H9 (cell line): Measurements from ENCODE around the gene TBX15. TPM values are rescaled to one million over a fixed set of nuclear protein-coding genes. Genes with fewer than 3 reads are reported as not detected.

Source experiments
- DNase-seq: peaks from one replicate; pipeline ENCODE4 v3.0.0-alpha.2; 2017
- H2AFZ ChIP-seq: one replicate; pipeline ENCODE4 v1.6.1; 2013; ENCODE audit warnings: mild to moderate bottlenecking, low read length, control low read depth, moderate library complexity
- H2AK5ac ChIP-seq: 2 replicates; pipeline ENCODE4 v1.6.1; 2013; ENCODE audit warnings: low read length, control low read depth, mixed read lengths; ENCODE audit not compliant: insufficient read length
- H2BK120ac ChIP-seq: one replicate; pipeline ENCODE4 v1.6.1; 2013; ENCODE audit warnings: low read depth, mild to moderate bottlenecking, low read length, control low read depth, inconsistent platforms; ENCODE audit not compliant: poor library complexity, severe bottlenecking
- H2BK12ac ChIP-seq: 2 replicates; pipeline ENCODE4 v1.6.1; 2013; ENCODE audit warnings: low read length, control low read depth, mixed read lengths, low read depth; ENCODE audit not compliant: insufficient read length
- H2BK15ac ChIP-seq: 2 replicates; pipeline ENCODE4 v1.6.1; 2013; ENCODE audit warnings: low read depth, low read length, control low read depth
- H2BK20ac ChIP-seq: one replicate; pipeline ENCODE4 v1.6.1; 2013; ENCODE audit warnings: low read depth, mild to moderate bottlenecking, low read length, control low read depth, inconsistent platforms; ENCODE audit not compliant: poor library complexity, severe bottlenecking
- H2BK5ac ChIP-seq: 2 replicates; pipeline ENCODE4 v1.6.1; 2013; ENCODE audit warnings: low read length, control low read depth, mixed read lengths; ENCODE audit not compliant: insufficient read length
- H3K14ac ChIP-seq: 2 replicates; pipeline ENCODE4 v1.6.1; 2013; ENCODE audit warnings: low read length, control low read depth; ENCODE audit not compliant: insufficient read depth
- H3K18ac ChIP-seq: 2 replicates; pipeline ENCODE4 v1.6.1; 2013; ENCODE audit warnings: low read depth, mild to moderate bottlenecking, mixed read lengths, low read length, control low read depth; ENCODE audit not compliant: insufficient read length
- H3K23ac ChIP-seq: 2 replicates; pipeline ENCODE4 v1.6.1; 2013; ENCODE audit warnings: low read length, control low read depth, mixed read lengths, low read depth; ENCODE audit not compliant: insufficient read length
- H3K23me2 ChIP-seq: 2 replicates; pipeline ENCODE4 v1.6.1; 2013; ENCODE audit warnings: low read depth, mild to moderate bottlenecking, mixed read lengths, low read length, control low read depth; ENCODE audit not compliant: insufficient read length, poor library complexity, severe bottlenecking
- H3K27ac ChIP-seq: 2 replicates; pipeline ENCODE4 v1.5.1; 2013; ENCODE audit warnings: low read length, control low read depth, mixed read lengths, low read depth; ENCODE audit not compliant: insufficient read length
- H3K27me3 ChIP-seq: 2 replicates; pipeline ENCODE4 v1.6.1; 2013; ENCODE audit warnings: low read length, control low read depth, inconsistent platforms; ENCODE audit not compliant: insufficient read depth
- H3K4ac ChIP-seq: 2 replicates; pipeline ENCODE4 v1.6.1; 2013; ENCODE audit warnings: low read depth, mild to moderate bottlenecking, control low read depth, inconsistent platforms, low read length, moderate library complexity
- H3K4me1 ChIP-seq: 2 replicates; pipeline ENCODE4 v1.6.1; 2013; ENCODE audit warnings: low read length, control low read depth, inconsistent platforms; ENCODE audit not compliant: insufficient read depth
- H3K4me2 ChIP-seq: 2 replicates; pipeline ENCODE4 v1.6.1; 2013; ENCODE audit warnings: low read length, control low read depth, mixed read lengths; ENCODE audit not compliant: insufficient read length, insufficient read depth
- H3K56ac ChIP-seq: 2 replicates; pipeline ENCODE4 v1.6.1; 2013; ENCODE audit warnings: low read depth, mild to moderate bottlenecking, mixed read lengths, low read length, control low read depth; ENCODE audit not compliant: insufficient read length
- H3K79me1 ChIP-seq: 2 replicates; pipeline ENCODE4 v1.6.1; 2013; ENCODE audit warnings: low read depth, mild to moderate bottlenecking, moderate library complexity, low read length, control low read depth, inconsistent platforms; ENCODE audit not compliant: insufficient read depth, poor library complexity, severe bottlenecking
- H3K79me2 ChIP-seq: 2 replicates; pipeline ENCODE4 v1.6.1; 2013; ENCODE audit warnings: low read length, control low read depth, inconsistent platforms; ENCODE audit not compliant: insufficient read depth
- H3K9ac ChIP-seq: 2 replicates; pipeline ENCODE4 v1.6.1; 2013; ENCODE audit warnings: low read length, control low read depth, mixed read lengths; ENCODE audit not compliant: insufficient read length; ENCODE audit errors: extremely low read depth
- H3K9me3 ChIP-seq: one replicate; pipeline ENCODE4 v1.6.1; 2013; ENCODE audit warnings: low read depth, low read length, inconsistent platforms; ENCODE audit not compliant: control insufficient read depth
- H3T11ph ChIP-seq: one replicate; pipeline ENCODE4 v1.6.1; 2013; ENCODE audit warnings: mild to moderate bottlenecking, low read length, control low read depth, inconsistent platforms
- H4K20me1 ChIP-seq: one replicate; pipeline ENCODE4 v1.6.1; 2013; ENCODE audit not compliant: control insufficient read depth, insufficient read length, insufficient read depth
- H4K5ac ChIP-seq: 2 replicates; pipeline ENCODE4 v1.6.1; 2013; ENCODE audit warnings: low read depth, mild to moderate bottlenecking, mixed read lengths, low read length, control low read depth; ENCODE audit not compliant: insufficient read length
- H4K8ac ChIP-seq: replicated peaks from 2 replicates; pipeline ENCODE4 v1.6.1; 2013; ENCODE audit warnings: low read length, control low read depth, mixed read lengths, low read depth; ENCODE audit not compliant: insufficient read length
- H4K91ac ChIP-seq: 2 replicates; pipeline ENCODE4 v1.6.1; 2013; ENCODE audit warnings: low read depth, mild to moderate bottlenecking, moderate library complexity, mixed read lengths, low read length, control low read depth; ENCODE audit not compliant: insufficient read length
- H3K27ac Mint-ChIP-seq, 3 experiments: 2 replicates in 2 of 3; 3 replicates in 1 of 3; pipeline ENCODE4 v1.8.0; 2020 to 2021; ENCODE audit warnings: mixed read lengths in 3 of 3, mild to moderate bottlenecking in 1 of 3, moderate library complexity in 1 of 3
- H3K27me3 Mint-ChIP-seq: 2 replicates; pipeline ENCODE4 v1.8.0; 2021; ENCODE audit warnings: low read depth, mild to moderate bottlenecking, moderate library complexity, mixed read lengths
- H3K36me3 Mint-ChIP-seq, 3 experiments: 2 replicates in 2 of 3; 3 replicates in 1 of 3; pipeline ENCODE4 v1.8.0; 2020 to 2021; ENCODE audit warnings: low read depth in 3 of 3, mixed read lengths in 3 of 3; ENCODE audit not compliant: insufficient read depth in 1 of 3
- H3K4me1 Mint-ChIP-seq, 2 experiments: 2 replicates each; pipeline ENCODE4 v1.8.0; 2020; ENCODE audit warnings: mixed read lengths in 2 of 2
- H3K4me3 Mint-ChIP-seq, 2 experiments: 2 replicates in 1 of 2; 3 replicates in 1 of 2; pipeline ENCODE4 v1.8.0; 2020 to 2021; ENCODE audit warnings: mild to moderate bottlenecking in 2 of 2, mixed read lengths in 2 of 2, moderate library complexity in 1 of 2
- H3K9me3 Mint-ChIP-seq, 2 experiments: 2 replicates in 1 of 2; 3 replicates in 1 of 2; pipeline ENCODE4 v1.8.0; 2020; ENCODE audit warnings: mild to moderate bottlenecking in 2 of 2, mixed read lengths in 2 of 2, moderate library complexity in 1 of 2
- WGBS: extraction: QIAGEN DNeasy Blood & Tissue Kit; methylation state at CpG from one replicate; pipeline ENCODE4 v1.1.7; 2013; ENCODE audit warnings: missing lambda C conversion rate, low lambda C conversion rate, mixed read lengths; ENCODE audit not compliant: insufficient read length; ENCODE audit errors: extremely low coverage; 5-methylcytosine and 5-hydroxymethylcytosine counted together
- total RNA-seq: library from RNA; stranded (reverse); gene quantifications from 2 replicates; pipeline ENCODE4 v1.2.1, GENCODE V29; 2021
- TF ChIP-seq, protein P1 (sequence below): fragments of 200-600 bp; sonication (generic); conservative IDR thresholded peaks from 3 replicates; pipeline ENCODE4 v1.8.0; 2021; ENCODE audit warnings: antibody characterized with exemption, mild to moderate bottlenecking

The TBX15 gene
- total RNA-seq, 1 experiment from 2014 or later: 0.07 TPM

DNA sequence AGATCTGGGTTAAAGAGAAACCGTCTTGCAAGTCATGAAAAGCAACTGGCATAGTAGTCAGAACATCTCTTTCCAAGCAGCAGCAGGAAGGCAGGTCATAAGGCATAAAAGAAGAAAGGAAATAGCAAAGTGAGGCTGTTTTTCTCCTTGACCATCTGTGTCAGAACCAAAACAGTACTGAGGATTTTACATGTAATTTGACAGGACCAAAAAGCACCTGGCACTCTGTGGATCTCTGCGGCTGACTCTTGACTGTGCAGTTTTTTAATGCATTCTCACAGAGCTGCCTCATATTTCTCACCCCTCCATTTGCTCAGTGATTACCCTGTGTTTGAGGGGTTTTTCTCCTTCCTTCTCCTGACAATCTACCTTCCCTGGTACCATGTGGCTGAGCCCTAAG, 17.7 kb downstream of the TBX15 start:
- H3K9me3 ChIP-seq: no peaks in the 10 kb centered on the region
- H3K4me2 ChIP-seq: no peak overlapping the region
- no peak overlapping the region for H4K91ac ChIP-seq
- H4K8ac ChIP-seq: no peak overlapping the region
- TF ChIP-seq, protein P1, sequence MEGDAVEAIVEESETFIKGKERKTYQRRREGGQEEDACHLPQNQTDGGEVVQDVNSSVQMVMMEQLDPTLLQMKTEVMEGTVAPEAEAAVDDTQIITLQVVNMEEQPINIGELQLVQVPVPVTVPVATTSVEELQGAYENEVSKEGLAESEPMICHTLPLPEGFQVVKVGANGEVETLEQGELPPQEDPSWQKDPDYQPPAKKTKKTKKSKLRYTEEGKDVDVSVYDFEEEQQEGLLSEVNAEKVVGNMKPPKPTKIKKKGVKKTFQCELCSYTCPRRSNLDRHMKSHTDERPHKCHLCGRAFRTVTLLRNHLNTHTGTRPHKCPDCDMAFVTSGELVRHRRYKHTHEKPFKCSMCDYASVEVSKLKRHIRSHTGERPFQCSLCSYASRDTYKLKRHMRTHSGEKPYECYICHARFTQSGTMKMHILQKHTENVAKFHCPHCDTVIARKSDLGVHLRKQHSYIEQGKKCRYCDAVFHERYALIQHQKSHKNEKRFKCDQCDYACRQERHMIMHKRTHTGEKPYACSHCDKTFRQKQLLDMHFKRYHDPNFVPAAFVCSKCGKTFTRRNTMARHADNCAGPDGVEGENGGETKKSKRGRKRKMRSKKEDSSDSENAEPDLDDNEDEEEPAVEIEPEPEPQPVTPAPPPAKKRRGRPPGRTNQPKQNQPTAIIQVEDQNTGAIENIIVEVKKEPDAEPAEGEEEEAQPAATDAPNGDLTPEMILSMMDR: no peak
- Mint-ChIP-seq H3K9me3 (no peaks in the 10 kb centered on the region), H3K27ac (no peak overlapping the region), H3K4me3 (no peak overlapping the region), H3K36me3 (no peaks in the 10 kb centered on the region), H3K27me3 (peaks cover 65% of the 10 kb centered on the region), H3K4me1 (no peaks in the 10 kb centered on the region)
- no peaks in the 10 kb centered on the region for H3K79me2 ChIP-seq
- peaks cover 3% of the 10 kb centered on the region; the same call in 1 of the 2 replicates for H3K27me3 ChIP-seq
- no peak overlapping the region for H2BK20ac ChIP-seq
- no peak overlapping the region for H3K27ac ChIP-seq
- H3K79me1 ChIP-seq: no peaks in the 10 kb centered on the region
- H3K4me1 ChIP-seq: no peaks in the 10 kb centered on the region
- H4K5ac ChIP-seq: no peak overlapping the region
- H3K18ac ChIP-seq: no peak overlapping the region
- H3K56ac ChIP-seq: no peak overlapping the region
- H3K4ac ChIP-seq: no peak overlapping the region
- H3K14ac ChIP-seq: no peak overlapping the region
- H2BK15ac ChIP-seq: no peak overlapping the region
- H2BK12ac ChIP-seq: no peak overlapping the region
- no peaks in the 10 kb centered on the region for H3K23me2 ChIP-seq
- WGBS: no CpG with 5 or more reads among the region's 2 CpGs
- H2AK5ac ChIP-seq: no peak overlapping the region
- H2BK5ac ChIP-seq: no peak overlapping the region
- H3K23ac ChIP-seq: no peak overlapping the region
- no peak overlapping the region for H3T11ph ChIP-seq
- DNase-seq: no peak
- no peaks in the 10 kb centered on the region for H4K20me1 ChIP-seq
- H2BK120ac ChIP-seq: no peak overlapping the region
- H3K9ac ChIP-seq: no peak overlapping the region
- H2AFZ ChIP-seq: no peak overlapping the region
